Measurements from ENCODE around the gene FSTL3.

- TF ChIP-seq CTCF (IDR thresholded peaks at IDR 0.05) = no peak
- no peak for TF ChIP-seq EZH2 (IDR thresholded peaks at IDR 0.05)
Measured at GRCh38 chr19:711254-711653, 35.1 kb downstream of the FSTL3 start.
